Prostate gland (tissue), 2 donors: ENCODE data around the gene RALGDS.

Experiments
- POLR2A ChIP-seq: fragments of 450-650 bp; IDR thresholded peaks from one replicate; pipeline ENCODE4 v1.6.1; 2016; ENCODE audit warnings: antibody characterized with exemption, mild to moderate bottlenecking
- TF ChIP-seq, protein P1 (sequence below), 4 experiments: fragments of 200-600 bp in 2 of 4; fragments of 450-650 bp in 2 of 4; sonication (generic) in 2 of 4; IDR thresholded peaks; 1 replicate in 3 of 4; 2 replicates in 1 of 4; pipeline ENCODE4 v1.5.1; 2016 to 2019; ENCODE audit warnings: antibody characterized with exemption in 4 of 4, mild to moderate bottlenecking in 2 of 4, moderate library complexity in 2 of 4

DNA sequence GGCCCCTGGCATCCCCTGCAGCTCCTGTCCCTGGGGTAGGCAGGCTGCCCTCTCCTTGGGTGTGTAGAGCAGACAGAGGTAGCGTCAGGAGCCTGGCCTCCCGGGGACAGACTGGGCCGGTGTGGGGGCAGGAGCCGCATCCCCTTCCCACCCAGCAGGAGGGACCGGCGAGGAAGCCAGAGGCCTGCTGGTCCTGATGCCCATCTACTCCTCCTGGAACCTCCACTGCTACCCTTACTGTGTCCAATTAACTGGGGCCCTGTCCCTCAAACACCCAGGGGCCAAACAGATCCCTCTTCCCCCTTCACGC is 15.6 kb downstream of the RALGDS start:
- TF ChIP-seq, protein P1, sequence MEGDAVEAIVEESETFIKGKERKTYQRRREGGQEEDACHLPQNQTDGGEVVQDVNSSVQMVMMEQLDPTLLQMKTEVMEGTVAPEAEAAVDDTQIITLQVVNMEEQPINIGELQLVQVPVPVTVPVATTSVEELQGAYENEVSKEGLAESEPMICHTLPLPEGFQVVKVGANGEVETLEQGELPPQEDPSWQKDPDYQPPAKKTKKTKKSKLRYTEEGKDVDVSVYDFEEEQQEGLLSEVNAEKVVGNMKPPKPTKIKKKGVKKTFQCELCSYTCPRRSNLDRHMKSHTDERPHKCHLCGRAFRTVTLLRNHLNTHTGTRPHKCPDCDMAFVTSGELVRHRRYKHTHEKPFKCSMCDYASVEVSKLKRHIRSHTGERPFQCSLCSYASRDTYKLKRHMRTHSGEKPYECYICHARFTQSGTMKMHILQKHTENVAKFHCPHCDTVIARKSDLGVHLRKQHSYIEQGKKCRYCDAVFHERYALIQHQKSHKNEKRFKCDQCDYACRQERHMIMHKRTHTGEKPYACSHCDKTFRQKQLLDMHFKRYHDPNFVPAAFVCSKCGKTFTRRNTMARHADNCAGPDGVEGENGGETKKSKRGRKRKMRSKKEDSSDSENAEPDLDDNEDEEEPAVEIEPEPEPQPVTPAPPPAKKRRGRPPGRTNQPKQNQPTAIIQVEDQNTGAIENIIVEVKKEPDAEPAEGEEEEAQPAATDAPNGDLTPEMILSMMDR (IDR thresholded peaks at IDR 0.05) = no peak
- no peak for TF ChIP-seq POLR2A
